CD4-positive, alpha-beta T cell treated with Interleukin-17A for 1 hour (primary cell): ENCODE measurements around the gene GRIN3A.
"Not testable (repeated sequence)": the region's sequence is repeated elsewhere in the genome, so short reads cannot be mapped to it uniquely, and the experiment has no call there.

Experiments used
- DNase-seq: peaks from one replicate; pipeline ENCODE4 v3.0.0-alpha.2; 2020

The GRIN3A gene

GRCh38 chr9:101628173-101628572 is 110.3 kb downstream of the GRIN3A start:
- no peak for DNase-seq

- no peak for DNase-seq
Observed at GRCh38 chr9:101626295-101626694, 112.2 kb downstream of the GRIN3A start.

GRCh38 chr9:101625876-101626275 is 112.6 kb downstream of the GRIN3A start:
- no peak for DNase-seq

- no peak for DNase-seq
Observed at GRCh38 chr9:101620452-101620851, 118.0 kb downstream of the GRIN3A start.

- no peak for DNase-seq
Observed at GRCh38 chr9:101618698-101619097, 119.7 kb downstream of the GRIN3A start.

GRCh38 chr9:101605547-101605946 is 132.9 kb downstream of the GRIN3A start:
- no peak for DNase-seq

GRCh38 chr9:101604296-101604695 is 134.2 kb downstream of the GRIN3A start:
- DNase-seq: no peak

GRCh38 chr9:101601904-101602765 is 136.3 kb downstream of the GRIN3A start:
- DNase-seq: peak; percentile 35

GRCh38 chr9:101594796-101595195 is 143.7 kb downstream of the GRIN3A start, which contains the start of gene PPP3R2:
Gene PPP3R2, minus strand, starts transcription at chr9:101594969. Its CDS starts 48 bp downstream, at chr9:101594921.
- no peak for DNase-seq

- no peak for DNase-seq
Observed at GRCh38 chr9:101593345-101593744, 145.1 kb downstream of the GRIN3A start.

- no peak for DNase-seq
Observed at GRCh38 chr9:101592788-101593187, 145.7 kb downstream of the GRIN3A start.

- no peak for DNase-seq
Observed at GRCh38 chr9:101591787-101592446, 146.5 kb downstream of the GRIN3A start.

- no peak for DNase-seq
Observed at GRCh38 chr9:101590901-101591300, 147.5 kb downstream of the GRIN3A start.

GRCh38 chr9:101590074-101590473 is 148.4 kb downstream of the GRIN3A start:
- DNase-seq: not testable (repeated sequence)

GRCh38 chr9:101587332-101588043 is 151.0 kb downstream of the GRIN3A start:
- no peak for DNase-seq

- DNase-seq: no peak
Observed at GRCh38 chr9:101586651-101587050, 151.8 kb downstream of the GRIN3A start.

GRCh38 chr9:101585740-101586139 is 152.7 kb downstream of the GRIN3A start:
- DNase-seq: no peak

- no peak for DNase-seq
Observed at GRCh38 chr9:101582553-101582952, 155.9 kb downstream of the GRIN3A start.

- no peak for DNase-seq
Observed at GRCh38 chr9:101579711-101580545, 158.5 kb downstream of the GRIN3A start.

- no peak for DNase-seq
Observed at GRCh38 chr9:101578378-101578777, 160.1 kb downstream of the GRIN3A start.

GRCh38 chr9:101574731-101575333 is 163.6 kb downstream of the GRIN3A start:
- no peak for DNase-seq

- no peak for DNase-seq
Observed at GRCh38 chr9:101572316-101572715, 166.1 kb downstream of the GRIN3A start.
